Fibroblast of lung (primary cell): ENCODE data around the gene DPYSL4.

ENCODE experiments used
- CTCF ChIP-seq, 2 donors: IDR thresholded peaks in 1 of 2; conservative IDR thresholded peaks in 1 of 2; 1 replicate in 1 of 2; 2 replicates in 1 of 2; pipeline ENCODE4 v1.5.1; 2011 to 2012; ENCODE audit warnings: low read length in 2 of 2, control low read depth in 1 of 2, inconsistent platforms in 1 of 2, low read depth in 1 of 2, mild to moderate bottlenecking in 1 of 2
- EZH2 ChIP-seq: IDR thresholded peaks from 2 replicates; pipeline ENCODE4 v1.5.1; 2012; ENCODE audit warnings: low read length, control low read depth, mild to moderate bottlenecking; ENCODE audit errors: missing control alignments

GRCh38 chr10:132209130-132209529 is 22.4 kb downstream of the DPYSL4 start:
- TF ChIP-seq CTCF (conservative IDR thresholded peaks at IDR 0.05 in 1 of 2, IDR thresholded peaks at IDR 0.05 in 1 of 2; ENCODE audit: low read depth in 1 of 2, low read length in 2 of 2) (no peak), EZH2 (no peak)
